ENCODE data around the gene ALDH1L1.

DNA sequence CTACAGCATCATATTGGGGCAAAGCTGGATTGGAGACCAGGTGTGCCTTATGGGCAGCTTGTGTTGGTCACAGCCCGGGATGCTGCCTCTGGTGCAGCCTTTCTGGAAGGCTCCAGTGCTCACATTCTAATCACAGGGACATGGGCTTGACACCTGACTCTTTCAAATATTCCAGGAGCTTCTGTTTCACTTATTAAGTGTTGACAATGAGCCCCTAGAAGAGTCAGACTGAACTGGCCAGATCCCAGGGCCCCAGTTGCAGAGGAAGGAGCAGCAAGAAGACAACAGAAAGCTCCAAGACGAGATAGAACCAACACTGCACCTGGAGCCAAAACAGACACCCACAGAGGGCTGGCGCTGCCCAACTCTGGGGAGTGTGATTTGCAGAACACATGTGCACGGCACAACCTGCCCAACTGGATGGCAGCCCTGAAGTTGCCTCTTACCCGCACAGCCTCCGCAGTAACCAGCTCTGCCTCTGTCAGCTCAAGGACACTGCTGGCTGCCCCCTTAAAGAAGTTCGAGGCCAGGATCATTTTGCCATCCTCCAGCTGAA lies 30.3 kb downstream of the ALDH1L1 start:
- TF ChIP-seq POLR2A (IDR thresholded peaks at IDR 0.05) (no peak), CTCF (IDR thresholded peaks at IDR 0.05) (no peak)

Measured in body of pancreas (tissue), 4 donors.